ENCODE results near the gene ALPI. TPM values are rescaled to one million over a fixed set of nuclear protein-coding genes. Genes with fewer than 3 reads are reported as not detected.
"Not testable (repeated sequence)": the region's sequence is repeated elsewhere in the genome, so short reads cannot be mapped to it uniquely, and the experiment has no call there.

Gene ALPI
- total RNA-seq, 2 experiments from 2014 or later = not detected

GRCh38 chr2:232440220-232441018 is 15.5 kb upstream of the ALPI start:
- CTCF ChIA-PET = interaction anchor here (0.7 to 1.7 kb wide), 5 partner anchors 41 to 510 kb away, joined by 3 to 8 read pairs (median 3); no protein-coding TSS in a partner anchor
- POLR2A ChIA-PET = not testable (repeated sequence)

- CTCF ChIA-PET = interaction anchor here (0.7 kb wide), 1 partner anchor 82 kb away, joined by 3 read pairs; no protein-coding TSS in a partner anchor
These were observed 14.8 kb upstream of the ALPI start for GRCh38 chr2:232441147-232441651.

GRCh38 chr2:232441922-232442321 is 14.0 kb upstream of the ALPI start:
- POLR2A ChIA-PET = not testable (repeated sequence)

More at GRCh38 chr2:232441147-232441651, 14.8 kb upstream of the ALPI start:
- POLR2A ChIA-PET = no interaction called here

DNA sequence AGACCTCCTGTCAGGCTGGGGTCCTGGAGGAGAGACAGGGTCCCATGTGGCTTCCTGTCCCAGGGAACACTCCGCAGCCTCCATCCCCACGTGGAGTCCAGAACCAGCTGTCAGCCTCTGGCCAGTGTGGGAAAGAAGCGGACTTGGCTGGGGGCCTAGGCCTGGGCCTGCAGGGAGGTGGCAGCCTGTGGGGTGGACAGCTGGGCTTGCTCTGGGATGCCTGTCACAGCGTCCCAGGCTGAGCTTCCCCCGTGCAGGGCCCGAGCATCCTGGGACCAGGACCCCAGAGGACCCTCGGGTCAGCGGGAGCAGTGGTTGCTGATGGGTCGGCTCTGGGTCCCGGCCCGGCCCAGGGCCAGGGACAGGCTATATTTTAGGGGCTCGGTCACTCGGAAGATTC is 13.5 kb upstream of the ALPI start:
- POLR2A ChIA-PET = not testable (repeated sequence)
- CTCF ChIA-PET = interaction anchor here (0.5 kb wide), 1 partner anchor 555 kb away, joined by 3 read pairs; no protein-coding TSS in a partner anchor

More at GRCh38 chr2:232441922-232442321, 14.0 kb upstream of the ALPI start:
- CTCF ChIA-PET = not testable (repeated sequence)

- CTCF ChIA-PET, POLR2A ChIA-PET: not testable (repeated sequence)
These were observed 12.9 kb upstream of the ALPI start for GRCh38 chr2:232443047-232443446.

DNA sequence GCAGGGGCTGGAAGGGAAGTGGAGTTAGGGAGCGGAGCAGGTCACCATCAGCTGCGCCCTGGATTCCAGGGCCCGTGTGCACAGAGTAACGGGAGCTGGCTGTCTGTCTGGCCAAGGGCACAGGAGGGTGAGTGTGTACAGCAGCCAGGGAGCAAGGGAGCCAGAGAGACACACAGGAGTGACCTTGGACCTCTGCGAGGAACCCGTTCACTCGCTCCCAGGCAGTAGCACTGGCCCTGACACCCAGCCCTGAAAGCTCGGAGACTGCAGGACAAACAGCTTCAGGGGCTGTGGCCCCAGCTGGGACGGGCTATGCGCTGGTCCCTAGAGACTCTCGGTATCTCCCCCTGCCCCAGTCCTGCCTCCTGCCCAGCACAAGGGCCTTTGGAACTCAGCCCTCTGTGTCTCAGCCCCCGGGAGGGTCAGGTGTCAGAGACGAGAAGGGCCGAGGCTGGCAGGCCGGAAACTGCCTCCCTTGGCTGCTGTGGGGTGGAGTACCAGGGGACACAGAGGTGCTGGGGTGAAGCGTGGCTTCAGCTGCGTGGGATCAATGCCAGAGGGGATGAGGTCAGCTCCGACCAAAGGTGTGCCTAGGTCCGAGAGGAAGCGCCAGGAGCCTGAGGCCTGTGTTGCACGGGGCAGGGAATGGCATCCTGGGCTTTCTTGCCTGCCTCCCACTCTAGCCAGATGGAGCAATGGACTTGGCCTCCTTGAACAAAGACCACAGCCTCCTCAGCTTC is 12.1 kb upstream of the ALPI start:
- POLR2A ChIA-PET = not testable (repeated sequence)
- CTCF ChIA-PET = interaction anchor here (1.4 to 1.8 kb wide), 4 partner anchors 9 to 542 kb away, joined by 3 to 11 read pairs (median 8); no protein-coding TSS in a partner anchor

- POLR2A ChIA-PET = no interaction called here
- CTCF ChIA-PET = interaction anchor here (1.4 to 1.8 kb wide), 4 partner anchors 10 to 543 kb away, joined by 3 to 11 read pairs (median 8); no protein-coding TSS in a partner anchor
These were observed 11.4 kb upstream of the ALPI start for GRCh38 chr2:232444409-232445148.

DNA sequence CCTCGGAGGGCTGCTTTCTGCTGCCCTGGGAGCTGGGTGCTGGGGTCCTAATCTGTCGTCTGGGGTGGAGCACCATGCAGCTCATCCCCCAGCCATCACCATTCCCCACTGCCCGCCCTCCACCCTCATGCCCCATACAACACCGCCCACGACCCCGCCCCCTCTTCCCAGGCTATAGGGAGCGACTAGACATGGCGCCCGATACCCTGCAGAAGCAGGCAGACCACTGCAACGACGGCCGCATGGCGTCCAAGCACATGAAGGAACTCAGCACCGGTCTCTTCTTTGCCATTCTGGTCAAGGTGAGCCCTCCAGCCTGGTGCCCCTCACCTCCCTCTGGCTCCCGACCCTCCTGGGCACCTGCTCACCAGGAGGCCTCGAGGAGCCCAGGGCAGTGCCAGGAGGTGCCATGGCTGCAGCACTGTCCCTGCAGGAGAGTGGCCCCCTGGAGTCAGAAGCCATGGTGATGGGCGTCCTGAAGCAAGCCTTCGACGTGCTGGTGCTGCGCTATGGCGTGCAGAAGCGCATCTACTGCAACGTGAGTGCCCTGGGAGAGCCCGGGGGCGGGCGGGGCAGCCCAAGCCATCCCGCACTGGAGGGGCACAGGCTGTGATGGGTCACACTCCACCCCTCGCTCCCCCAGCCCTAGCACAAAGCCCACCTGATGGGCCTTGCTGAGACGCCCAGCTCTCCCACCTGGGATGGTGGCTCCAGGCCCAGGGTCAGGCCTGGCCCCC is 10.6 kb upstream of the ALPI start:
- POLR2A ChIA-PET = not testable (repeated sequence)
- CTCF ChIA-PET = interaction anchor here (1.4 to 1.8 kb wide), 4 partner anchors 10 to 544 kb away, joined by 3 to 11 read pairs (median 8); no protein-coding TSS in a partner anchor

DNA sequence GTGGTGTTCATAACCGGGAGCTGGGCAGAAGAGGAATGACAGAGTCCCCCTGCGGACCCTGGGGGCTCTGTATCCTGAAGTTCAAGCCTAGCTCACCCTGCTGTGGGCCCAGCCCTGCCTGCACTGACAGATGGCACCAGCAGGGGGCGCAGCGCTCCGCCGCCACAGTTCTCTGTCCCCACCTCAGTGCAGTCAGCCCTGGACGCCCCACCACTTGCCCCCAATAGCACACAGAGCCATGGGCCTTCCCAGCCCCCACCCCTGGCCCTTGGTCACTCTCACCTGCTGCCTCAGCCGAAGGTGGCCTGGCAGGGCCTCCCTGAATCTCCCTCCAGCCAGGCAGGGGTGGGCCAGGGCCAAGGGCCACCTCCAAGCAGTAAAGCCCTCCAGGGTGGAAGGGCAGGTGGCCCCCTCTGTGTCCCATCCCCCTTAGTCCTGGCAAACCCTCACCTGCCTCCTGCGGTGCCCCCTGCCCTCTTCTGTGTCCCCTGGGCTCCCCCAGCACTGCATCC is 9.6 kb upstream of the ALPI start:
- POLR2A ChIA-PET = not testable (repeated sequence)
- CTCF ChIA-PET = interaction anchor here (1.0 to 1.4 kb wide), 3 partner anchors 9 to 76 kb away, joined by 3 to 8 read pairs (median 4); no protein-coding TSS in a partner anchor

DNA sequence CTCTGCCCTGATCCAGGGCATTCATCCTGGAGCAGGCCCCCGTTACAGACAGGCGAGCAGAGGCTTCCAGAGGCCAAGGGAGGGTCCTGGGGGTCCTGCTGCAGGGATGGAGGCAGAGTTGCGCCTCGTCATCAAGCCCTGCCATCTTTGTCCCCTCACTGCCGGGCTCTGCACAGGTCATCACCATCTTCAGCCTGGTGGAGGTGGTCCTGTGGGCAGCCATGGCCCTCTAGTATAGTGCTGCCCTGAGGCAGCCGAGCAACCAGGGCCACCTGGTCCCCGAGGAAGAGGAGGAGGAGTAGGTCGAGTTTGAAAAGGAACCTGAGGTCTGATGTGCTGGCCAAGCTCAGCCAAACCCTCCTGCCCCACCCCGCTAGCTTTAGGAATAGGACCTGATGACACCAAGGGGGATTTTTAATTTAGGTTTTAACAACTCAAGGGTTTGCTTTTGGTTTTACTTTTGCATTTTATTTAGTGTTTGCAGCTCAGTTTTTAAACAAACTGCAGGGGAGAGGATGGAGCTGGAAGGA is 8.8 kb upstream of the ALPI start:
- POLR2A ChIA-PET = no interaction called here
- CTCF ChIA-PET = interaction anchor here (1.0 to 1.4 kb wide), 4 partner anchors 10 to 77 kb away, joined by 3 to 8 read pairs (median 4); no protein-coding TSS in a partner anchor

DNA sequence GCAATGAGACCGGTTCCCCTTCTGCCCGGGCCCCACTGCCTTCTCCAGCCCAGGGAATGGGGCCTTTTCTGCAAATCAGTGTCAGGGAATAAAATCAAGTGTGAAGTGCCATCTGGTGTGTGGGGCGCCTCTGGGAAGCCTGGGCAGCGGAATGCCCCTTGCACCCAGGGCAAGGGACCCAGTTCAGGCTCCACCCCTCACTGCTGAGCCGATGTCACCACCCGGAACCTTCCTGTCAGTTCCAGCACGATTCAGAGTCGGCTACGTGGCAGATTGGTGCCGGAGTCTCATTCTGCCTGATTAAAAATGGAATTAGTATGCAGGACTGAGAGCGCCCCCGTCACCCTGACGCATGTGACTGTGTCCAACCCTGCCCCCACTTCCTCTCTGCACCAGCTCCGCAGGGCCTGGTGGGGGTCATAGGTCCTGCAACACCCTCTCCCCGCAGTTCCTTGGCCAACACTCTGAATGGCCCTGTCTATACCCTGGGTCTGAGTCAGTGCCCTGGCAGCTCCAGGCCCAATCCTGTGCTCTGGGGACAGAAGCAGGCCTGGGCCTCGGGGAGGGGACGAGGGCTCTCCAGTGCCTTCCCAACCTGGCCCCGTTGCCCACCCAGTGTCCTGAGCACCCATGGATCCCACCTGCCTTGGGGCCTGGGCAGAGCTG is 8.2 kb upstream of the ALPI start:
- CTCF ChIA-PET = interaction anchor here (1.0 to 1.4 kb wide), 4 partner anchors 11 to 76 kb away, joined by 3 to 8 read pairs (median 4); no protein-coding TSS in a partner anchor
- POLR2A ChIA-PET = no interaction called here

- CTCF ChIA-PET = no interaction called here
- POLR2A ChIA-PET = no interaction called here
These were observed 7.7 kb upstream of the ALPI start for GRCh38 chr2:232448304-232448690.

DNA sequence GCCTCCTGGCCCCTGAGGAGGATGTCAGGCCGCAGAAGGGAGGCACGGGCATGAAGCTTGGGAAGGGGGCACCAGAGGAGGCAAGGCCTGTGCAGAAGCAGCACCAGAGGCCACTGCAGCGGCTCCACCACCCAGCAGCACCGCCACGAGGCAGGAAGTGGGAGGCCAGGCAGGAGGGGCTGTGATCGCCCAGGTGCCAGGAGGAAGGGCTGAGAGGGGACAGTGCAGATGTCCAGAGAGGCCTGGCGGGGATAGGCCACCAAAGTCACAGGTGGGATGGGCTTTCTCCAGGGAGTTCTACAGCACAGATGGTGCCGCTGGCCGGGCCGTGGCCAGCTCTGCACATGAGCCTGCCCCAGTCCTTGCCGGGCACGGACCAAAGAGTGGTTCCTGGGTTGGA is 6.0 kb upstream of the ALPI start:
- POLR2A ChIA-PET = no interaction called here
- CTCF ChIA-PET = no interaction called here

DNA sequence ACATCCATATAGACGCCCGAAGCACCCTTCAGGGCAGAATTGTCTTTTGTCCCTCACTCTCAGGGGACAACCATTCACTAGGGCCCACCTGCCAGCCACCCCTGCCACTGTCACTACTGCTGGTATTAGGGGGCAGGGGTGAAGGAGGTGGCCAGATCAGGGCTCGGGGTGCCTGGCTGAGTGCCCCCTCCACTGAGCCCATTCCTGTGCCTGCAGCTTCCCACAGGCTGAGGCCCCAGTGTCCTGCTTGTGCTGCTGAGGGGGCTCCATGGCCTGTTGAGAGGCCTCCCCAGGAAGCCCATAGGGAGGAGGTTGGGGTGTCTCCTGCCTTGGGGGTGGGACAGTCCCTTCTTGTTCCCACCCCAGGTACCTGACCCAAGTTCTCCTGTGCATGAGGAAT is 4.3 kb upstream of the ALPI start:
- CTCF ChIA-PET, POLR2A ChIA-PET: not testable (repeated sequence)

- ChIA-PET POLR2A (no interaction called here), CTCF (interaction anchor here (0.7 to 1.2 kb wide), 2 partner anchors 16 to 1426 kb away, joined by 3 read pairs; no protein-coding TSS in a partner anchor)
These were observed 1.3 kb upstream of the ALPI start for GRCh38 chr2:232454630-232455029.

- POLR2A ChIA-PET = no interaction called here
- CTCF ChIA-PET = no interaction called here
These were observed 555 bp downstream of the ALPI start for GRCh38 chr2:232456296-232457120.

Data from activated CD8-positive, alpha-beta memory T cell treated with anti-CD3 and anti-CD28 coated beads for 36 hours (primary cell).